Fibroblast of lung (primary cell): Measurements from ENCODE around the gene PRPF39.

ENCODE experiments used
- EZH2 ChIP-seq: IDR thresholded peaks from 2 replicates; pipeline ENCODE4 v1.5.1; 2012; ENCODE audit warnings: low read length, control low read depth, mild to moderate bottlenecking; ENCODE audit errors: missing control alignments
- TF ChIP-seq, protein P1 (sequence below), 2 donors: IDR thresholded peaks in 1 of 2; conservative IDR thresholded peaks in 1 of 2; 1 replicate in 1 of 2; 2 replicates in 1 of 2; pipeline ENCODE4 v1.5.1; 2011 to 2012; ENCODE audit warnings: low read length in 2 of 2, control low read depth in 1 of 2, inconsistent platforms in 1 of 2, low read depth in 1 of 2, mild to moderate bottlenecking in 1 of 2

- TF ChIP-seq, protein P1, sequence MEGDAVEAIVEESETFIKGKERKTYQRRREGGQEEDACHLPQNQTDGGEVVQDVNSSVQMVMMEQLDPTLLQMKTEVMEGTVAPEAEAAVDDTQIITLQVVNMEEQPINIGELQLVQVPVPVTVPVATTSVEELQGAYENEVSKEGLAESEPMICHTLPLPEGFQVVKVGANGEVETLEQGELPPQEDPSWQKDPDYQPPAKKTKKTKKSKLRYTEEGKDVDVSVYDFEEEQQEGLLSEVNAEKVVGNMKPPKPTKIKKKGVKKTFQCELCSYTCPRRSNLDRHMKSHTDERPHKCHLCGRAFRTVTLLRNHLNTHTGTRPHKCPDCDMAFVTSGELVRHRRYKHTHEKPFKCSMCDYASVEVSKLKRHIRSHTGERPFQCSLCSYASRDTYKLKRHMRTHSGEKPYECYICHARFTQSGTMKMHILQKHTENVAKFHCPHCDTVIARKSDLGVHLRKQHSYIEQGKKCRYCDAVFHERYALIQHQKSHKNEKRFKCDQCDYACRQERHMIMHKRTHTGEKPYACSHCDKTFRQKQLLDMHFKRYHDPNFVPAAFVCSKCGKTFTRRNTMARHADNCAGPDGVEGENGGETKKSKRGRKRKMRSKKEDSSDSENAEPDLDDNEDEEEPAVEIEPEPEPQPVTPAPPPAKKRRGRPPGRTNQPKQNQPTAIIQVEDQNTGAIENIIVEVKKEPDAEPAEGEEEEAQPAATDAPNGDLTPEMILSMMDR (conservative IDR thresholded peaks at IDR 0.05 in 1 of 2, IDR thresholded peaks at IDR 0.05 in 1 of 2; ENCODE audit: low read depth in 1 of 2, low read length in 2 of 2), result no peak
- TF ChIP-seq EZH2, result no peak
These were observed 20.6 kb downstream of the PRPF39 start for GRCh38 chr14:45104561-45104960.
